Type B pancreatic cell (in vitro differentiated cells): ENCODE measurements around the gene ADPRH. TPM values are rescaled to one million over a fixed set of nuclear protein-coding genes. Genes with fewer than 3 reads are reported as not detected.
"Not testable (repeated sequence)": the region's sequence is repeated elsewhere in the genome, so short reads cannot be mapped to it uniquely, and the experiment has no call there.

Source experiments
- DNase-seq: peaks from one replicate; pipeline ENCODE4 v3.0.0; 2021; ENCODE audit warnings: mixed read lengths; ENCODE audit not compliant: unreplicated experiment; ENCODE audit errors: extremely low spot score
- H3K27ac Mint-ChIP-seq: 2 replicates; pipeline ENCODE4 v1.8.0; 2021; ENCODE audit warnings: mild to moderate bottlenecking, mixed read lengths
- H3K27me3 Mint-ChIP-seq: 2 replicates; pipeline ENCODE4 v1.8.0; 2021; ENCODE audit warnings: mixed read lengths
- H3K36me3 Mint-ChIP-seq: 2 replicates; pipeline ENCODE4 v1.8.0; 2021; ENCODE audit warnings: mixed read lengths
- H3K4me1 Mint-ChIP-seq: one replicate; pipeline ENCODE4 v1.8.0; 2021; ENCODE audit warnings: mixed read lengths; ENCODE audit not compliant: unreplicated experiment
- H3K4me3 Mint-ChIP-seq: 2 replicates; pipeline ENCODE4 v1.8.0; 2021; ENCODE audit warnings: mild to moderate bottlenecking, mixed read lengths
- H3K9me3 Mint-ChIP-seq: 2 replicates; pipeline ENCODE4 v1.8.0; 2021; ENCODE audit warnings: mixed read lengths
- total RNA-seq: library from RNA; stranded (reverse); gene quantifications from 2 replicates; pipeline ENCODE4 v1.2.1, GENCODE V29; 2021; ENCODE audit warnings: low replicate concordance
- TF ChIP-seq, protein P1 (sequence below): fragments of 200-600 bp; sonication (generic); conservative IDR thresholded peaks from 2 replicates; pipeline ENCODE4 v1.5.0; 2021; ENCODE audit warnings: antibody characterized with exemption, mild to moderate bottlenecking

The ADPRH gene
- total RNA-seq, 1 donor from 2014 or later = 2.9 TPM

DNA sequence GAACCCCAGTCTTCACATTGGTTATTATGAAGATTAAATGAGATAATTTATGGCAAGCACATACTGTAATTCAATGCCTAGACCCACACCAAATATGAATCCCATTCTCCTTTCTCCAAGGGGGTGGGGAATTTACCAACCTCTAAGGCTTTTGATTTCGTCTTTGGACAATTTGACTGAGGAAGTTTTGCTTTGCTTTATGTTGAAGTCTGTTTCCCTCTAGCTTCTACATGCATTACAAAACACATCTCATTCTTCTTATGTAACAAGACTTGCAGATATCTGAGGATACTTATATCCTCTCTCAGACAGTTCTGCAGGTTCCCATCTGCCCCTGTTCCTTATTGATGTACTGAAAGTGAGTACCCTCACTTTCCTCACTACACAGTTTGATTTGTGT is 32.1 kb upstream of the ADPRH start:
- Mint-ChIP-seq H3K27me3 (peaks cover 4% of the 10 kb centered on the region), H3K36me3 (no peaks in the 10 kb centered on the region), H3K9me3 (peaks cover 5% of the 10 kb centered on the region), H3K4me3 (no peak overlapping the region), H3K4me1 (peaks cover 3% of the 10 kb centered on the region), H3K27ac (no peak overlapping the region)
- TF ChIP-seq, protein P1, sequence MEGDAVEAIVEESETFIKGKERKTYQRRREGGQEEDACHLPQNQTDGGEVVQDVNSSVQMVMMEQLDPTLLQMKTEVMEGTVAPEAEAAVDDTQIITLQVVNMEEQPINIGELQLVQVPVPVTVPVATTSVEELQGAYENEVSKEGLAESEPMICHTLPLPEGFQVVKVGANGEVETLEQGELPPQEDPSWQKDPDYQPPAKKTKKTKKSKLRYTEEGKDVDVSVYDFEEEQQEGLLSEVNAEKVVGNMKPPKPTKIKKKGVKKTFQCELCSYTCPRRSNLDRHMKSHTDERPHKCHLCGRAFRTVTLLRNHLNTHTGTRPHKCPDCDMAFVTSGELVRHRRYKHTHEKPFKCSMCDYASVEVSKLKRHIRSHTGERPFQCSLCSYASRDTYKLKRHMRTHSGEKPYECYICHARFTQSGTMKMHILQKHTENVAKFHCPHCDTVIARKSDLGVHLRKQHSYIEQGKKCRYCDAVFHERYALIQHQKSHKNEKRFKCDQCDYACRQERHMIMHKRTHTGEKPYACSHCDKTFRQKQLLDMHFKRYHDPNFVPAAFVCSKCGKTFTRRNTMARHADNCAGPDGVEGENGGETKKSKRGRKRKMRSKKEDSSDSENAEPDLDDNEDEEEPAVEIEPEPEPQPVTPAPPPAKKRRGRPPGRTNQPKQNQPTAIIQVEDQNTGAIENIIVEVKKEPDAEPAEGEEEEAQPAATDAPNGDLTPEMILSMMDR = no peak
- DNase-seq = no peak

DNA sequence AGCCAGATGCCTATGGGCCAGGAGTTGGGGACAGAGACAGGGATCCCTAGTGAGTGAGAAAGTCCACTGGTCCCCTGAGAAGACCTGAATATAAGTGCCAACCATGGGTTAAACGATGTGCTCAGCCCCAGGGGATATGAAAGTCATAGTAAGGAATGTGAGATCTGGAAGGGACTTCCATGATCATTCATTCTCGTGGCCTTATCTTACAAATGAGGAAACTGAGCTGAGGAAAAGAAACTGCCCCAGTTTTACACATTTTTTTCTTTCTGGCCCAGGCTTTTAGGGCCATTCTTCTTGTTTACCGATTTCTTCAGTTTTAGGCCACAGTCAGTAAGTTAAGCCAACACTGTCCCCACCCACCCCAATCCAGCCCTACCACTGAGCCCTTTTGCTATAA is 31.0 kb upstream of the ADPRH start:
- Mint-ChIP-seq H3K9me3 (no peaks in the 10 kb centered on the region), H3K36me3 (no peaks in the 10 kb centered on the region), H3K27ac (no peak overlapping the region), H3K4me3 (no peak overlapping the region), H3K27me3 (no peaks in the 10 kb centered on the region), H3K4me1 (no peaks in the 10 kb centered on the region)
- no peak for DNase-seq
- TF ChIP-seq, protein P1 = no peak

DNA sequence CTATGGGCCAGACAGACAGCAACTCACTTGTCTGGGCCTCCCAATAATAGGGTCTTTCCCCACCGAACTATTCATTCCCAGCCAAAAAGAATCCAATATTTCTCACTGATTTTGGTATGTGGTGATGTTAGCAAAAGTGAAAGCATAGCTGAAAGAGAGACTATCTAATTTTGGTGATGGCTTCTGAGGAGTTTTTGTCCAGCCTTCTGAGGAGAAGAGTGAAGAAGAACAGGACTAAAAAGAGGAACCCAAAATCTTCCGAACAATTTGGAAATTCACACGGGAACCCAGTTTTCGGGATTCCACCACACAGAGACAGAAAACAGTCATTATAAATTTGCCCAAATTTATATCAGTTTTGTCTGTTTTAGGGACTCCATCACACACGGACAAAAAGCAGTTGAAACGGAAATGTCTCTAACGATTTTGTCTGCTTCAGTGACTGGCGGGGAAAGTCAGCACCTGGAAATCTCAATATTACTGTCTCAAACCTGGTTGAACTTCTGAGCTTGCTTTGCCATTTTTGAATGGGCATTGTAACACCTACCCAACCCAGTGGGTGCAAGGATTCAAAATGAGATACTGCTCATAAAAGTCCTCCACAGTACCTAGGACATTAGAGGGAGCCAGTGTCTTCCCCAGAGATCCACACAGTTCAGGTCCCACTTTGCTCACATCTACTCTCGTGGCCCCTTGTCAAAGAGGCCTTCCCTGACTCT is 28.9 kb upstream of the ADPRH start:
- no peaks in the 10 kb centered on the region for H3K9me3 Mint-ChIP-seq
- TF ChIP-seq, protein P1 = no peak

DNA sequence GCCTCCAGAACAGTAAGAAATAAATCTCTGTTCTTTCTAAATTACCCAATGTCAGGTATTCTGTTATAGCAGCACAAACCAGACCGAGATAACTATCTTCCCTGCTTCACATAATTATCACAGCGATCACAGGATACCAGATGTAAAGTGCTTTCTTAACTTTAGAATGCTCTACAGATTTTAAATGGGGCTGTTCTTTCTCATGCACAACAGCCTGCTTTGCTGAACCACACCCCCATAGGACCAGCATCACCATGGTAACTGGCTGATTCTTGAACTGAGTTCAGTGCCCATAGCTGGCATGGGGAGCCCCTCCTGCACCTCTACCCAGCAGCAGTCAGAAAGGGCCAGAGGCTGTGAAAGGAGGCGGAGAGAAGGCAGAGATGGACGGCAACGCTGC is 27.7 kb upstream of the ADPRH start:
- Mint-ChIP-seq H3K4me3 (no peak overlapping the region), H3K36me3 (no peaks in the 10 kb centered on the region), H3K27ac (no peak overlapping the region), H3K4me1 (no peaks in the 10 kb centered on the region), H3K27me3 (peaks cover 3% of the 10 kb centered on the region), H3K9me3 (no peaks in the 10 kb centered on the region)
- DNase-seq = no peak
- TF ChIP-seq, protein P1 = no peak

More for the DNA sequence above, 28.9 kb upstream of the ADPRH start:
- Mint-ChIP-seq H3K36me3 (no peaks in the 10 kb centered on the region), H3K4me1 (no peaks in the 10 kb centered on the region), H3K27me3 (peaks cover 3% of the 10 kb centered on the region), H3K27ac (no peak overlapping the region), H3K4me3 (no peak overlapping the region)
- no peak for DNase-seq

DNA sequence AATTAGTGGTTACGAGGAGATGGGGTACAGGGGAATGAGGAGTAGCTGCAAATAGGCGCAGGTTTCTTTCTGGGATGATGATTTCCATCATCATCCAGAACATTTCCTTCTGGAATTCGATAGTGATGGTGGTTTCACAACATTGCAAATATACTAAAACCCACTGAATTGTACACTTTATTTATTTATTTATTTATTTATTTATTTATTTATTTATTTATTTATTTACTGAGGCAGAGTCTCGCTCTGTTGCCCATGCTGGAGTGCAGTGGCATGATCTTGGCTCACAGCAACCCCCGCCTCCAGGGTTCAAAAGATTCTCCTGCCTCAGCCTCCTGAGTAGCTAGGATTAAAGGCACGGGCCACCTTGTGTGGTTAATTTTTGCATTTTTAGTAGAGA is 26.4 kb upstream of the ADPRH start:
- H3K27me3 Mint-ChIP-seq, H3K4me3 Mint-ChIP-seq, DNase-seq, H3K27ac Mint-ChIP-seq, H3K9me3 Mint-ChIP-seq, H3K36me3 Mint-ChIP-seq, H3K4me1 Mint-ChIP-seq: not testable (repeated sequence)

DNA sequence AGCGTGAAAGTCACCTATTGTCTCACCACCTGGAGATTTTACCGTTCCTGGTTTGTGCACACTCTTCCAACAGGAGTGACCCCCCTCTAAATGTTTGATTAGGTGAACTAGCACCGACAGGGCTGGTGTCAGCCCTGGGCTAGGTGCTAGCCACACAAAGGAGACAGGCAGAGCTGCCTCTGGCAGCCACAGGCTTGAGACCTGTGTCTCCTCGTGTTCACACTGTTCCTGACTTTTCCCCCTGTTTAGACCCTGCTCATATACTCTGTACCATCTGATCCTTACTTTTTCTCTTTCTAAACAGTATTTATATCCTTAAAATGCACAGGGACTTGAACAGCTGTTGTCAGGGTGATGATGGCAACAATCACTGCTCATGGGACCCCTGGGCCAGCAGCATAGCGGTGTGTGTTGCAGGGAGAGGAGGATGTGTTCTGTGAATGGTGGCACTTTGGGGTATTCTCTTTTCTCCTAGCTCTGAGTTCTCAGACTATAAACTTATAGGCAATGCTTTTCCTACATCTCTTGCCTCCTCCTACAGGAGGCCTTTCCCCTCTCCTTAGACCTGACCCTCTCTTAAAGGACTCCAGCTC is 25.4 kb upstream of the ADPRH start:
- no peak for DNase-seq
- no peaks in the 10 kb centered on the region for H3K36me3 Mint-ChIP-seq
- H3K4me3 Mint-ChIP-seq = no peak overlapping the region
- H3K4me1 Mint-ChIP-seq = no peaks in the 10 kb centered on the region
- H3K27ac Mint-ChIP-seq = no peak overlapping the region
- no peaks in the 10 kb centered on the region for H3K9me3 Mint-ChIP-seq
- TF ChIP-seq, protein P1 = no peak
- peaks cover 6% of the 10 kb centered on the region for H3K27me3 Mint-ChIP-seq
